Measurements from ENCODE around the gene IYD.

DNA sequence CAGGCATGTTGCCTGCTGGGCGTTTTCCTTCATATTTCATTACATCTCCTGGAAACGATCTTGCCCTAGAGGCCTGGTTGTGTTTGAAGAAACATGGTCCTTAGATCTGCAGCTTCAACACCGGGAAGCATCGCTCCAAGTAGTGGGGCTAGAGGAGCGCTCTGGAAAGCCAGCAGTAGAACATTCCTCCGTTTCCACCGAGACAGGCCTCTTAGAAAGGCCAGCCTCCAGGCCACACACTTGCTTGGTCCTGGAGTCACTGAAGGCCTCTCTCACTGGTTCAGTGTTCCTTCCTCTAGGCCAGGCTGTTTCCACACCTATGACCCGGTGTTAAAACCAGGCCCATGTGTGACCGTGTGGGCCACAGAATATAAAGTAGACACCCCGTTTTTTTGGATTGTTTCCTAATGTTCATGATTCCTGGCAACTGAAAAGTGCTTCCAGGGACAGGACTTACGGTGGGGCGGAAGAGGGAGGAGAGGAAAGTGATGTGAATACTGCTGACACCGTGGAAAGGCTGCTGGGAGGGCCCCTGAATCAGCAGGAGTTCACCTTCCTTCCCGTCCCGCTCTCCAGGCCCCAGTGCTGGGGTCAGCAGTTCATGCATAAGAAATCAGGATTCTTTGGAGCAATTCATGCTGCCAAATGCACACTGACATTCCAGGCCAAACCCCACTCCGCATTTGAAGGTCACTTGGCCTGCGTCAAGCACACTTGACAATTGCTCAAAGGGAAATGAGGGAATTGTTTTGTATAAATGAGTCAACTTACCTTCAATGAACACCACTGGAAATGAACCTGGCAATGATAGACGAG lies 83.8 kb downstream of the IYD start:
- no peak for TF ChIP-seq ZNF776 (tag by site-specific recombination; IDR thresholded peaks at IDR 0.05; ENCODE audit: borderline replicate concordance)
- no peak for TF ChIP-seq ZNF777 (tag by site-specific recombination; IDR thresholded peaks at IDR 0.05; ENCODE audit: borderline replicate concordance)

All from HEK293 (cell line).